ENCODE results near the gene CYB5R2. TPM values are rescaled to one million over a fixed set of nuclear protein-coding genes. Genes with fewer than 3 reads are reported as not detected.

CYB5R2 gene
- total RNA-seq, 6 experiments from 2014 or later, result 11.7 to 15.0 (median 12.4) TPM

DNA sequence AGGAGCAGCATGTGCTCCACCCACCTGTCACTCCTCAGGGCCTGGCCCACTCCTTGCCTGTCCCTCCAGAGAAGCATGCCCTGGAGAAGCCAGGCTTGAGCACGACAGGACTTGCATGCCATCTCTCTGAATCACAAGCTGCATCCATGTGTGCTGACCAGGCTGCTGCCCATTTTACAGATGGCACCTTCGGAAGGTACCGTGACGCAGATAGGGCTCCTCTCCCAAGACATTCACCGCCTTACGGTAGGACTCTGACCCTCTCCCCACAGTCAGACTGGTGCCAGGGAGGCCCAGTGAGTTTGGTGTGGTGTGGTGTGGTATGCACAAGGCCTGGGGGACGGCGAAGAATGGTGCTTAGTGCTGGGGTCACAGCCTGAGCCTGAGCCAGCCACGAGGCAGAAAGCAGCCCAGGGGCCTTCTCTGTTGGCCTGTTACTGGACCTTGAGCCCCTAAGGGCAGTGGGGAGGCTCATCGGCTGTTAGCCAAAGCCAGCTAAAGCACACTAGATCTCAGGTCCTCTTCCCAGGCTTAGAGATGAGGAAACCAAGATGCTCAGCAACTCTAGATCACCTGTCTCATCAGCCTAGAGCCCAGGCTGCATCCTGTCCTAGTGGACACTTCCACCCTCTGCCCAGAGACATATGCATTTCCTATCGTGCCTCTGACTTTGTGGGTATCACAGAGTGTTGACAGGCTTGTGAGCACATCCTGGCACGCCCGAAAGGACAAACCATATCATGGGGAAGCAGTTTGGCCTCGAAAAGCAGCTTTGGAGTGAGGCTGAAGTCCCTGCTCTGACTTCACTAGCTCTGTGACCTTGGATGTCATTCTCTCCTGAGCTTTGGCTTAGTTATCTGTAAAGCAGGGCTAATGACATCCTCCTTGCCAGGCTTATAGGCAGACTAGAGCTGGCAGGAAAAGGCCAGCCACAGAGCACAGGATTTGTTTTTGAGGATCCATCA, 17.8 kb downstream of the CYB5R2 start:
- H3K36me3 Mint-ChIP-seq (ENCODE audit: low read depth), result no peaks in the 10 kb centered on the region
- peaks cover 4% of the 10 kb centered on the region for H3K27me3 Mint-ChIP-seq (ENCODE audit: insufficient read depth)
- H3K27ac Mint-ChIP-seq, result no peak overlapping the region
- peaks cover 14% of the 10 kb centered on the region for H3K4me1 Mint-ChIP-seq (ENCODE audit: low read depth)
- no peaks in the 10 kb centered on the region for H3K9me3 Mint-ChIP-seq
- no peak for TF ChIP-seq CTCF (IDR thresholded peaks at IDR 0.05)
- no peak overlapping the region for H3K4me3 Mint-ChIP-seq
- DNase-seq, result no peak

- H3K27me3 Mint-ChIP-seq (ENCODE audit: insufficient read depth), result peaks cover 4% of the 10 kb centered on the region
- no peak for DNase-seq
- H3K9me3 Mint-ChIP-seq, result no peaks in the 10 kb centered on the region
- H3K27ac Mint-ChIP-seq, result no peak overlapping the region
- H3K4me3 Mint-ChIP-seq, result no peak overlapping the region
- no peak for TF ChIP-seq CTCF (IDR thresholded peaks at IDR 0.05)
- H3K4me1 Mint-ChIP-seq (ENCODE audit: low read depth), result peaks cover 15% of the 10 kb centered on the region
- H3K36me3 Mint-ChIP-seq (ENCODE audit: low read depth), result 0 out of 2 replicates have a peak, but pooled peaks cover 10% of the 10 kb centered on the region
Measured at GRCh38 chr11:7654195-7654705, 19.1 kb downstream of the CYB5R2 start.

- Mint-ChIP-seq H3K4me3 (no peak overlapping the region), H3K36me3 (ENCODE audit: low read depth) (0 out of 2 replicates have a peak, but pooled peaks cover 10% of the 10 kb centered on the region), H3K4me1 (ENCODE audit: low read depth) (peaks cover 24% of the 10 kb centered on the region), H3K27ac (no peak overlapping the region), H3K9me3 (no peaks in the 10 kb centered on the region), H3K27me3 (ENCODE audit: insufficient read depth) (peaks cover 4% of the 10 kb centered on the region)
- no peak for TF ChIP-seq CTCF (IDR thresholded peaks at IDR 0.05)
- DNase-seq, result no peak
Measured at GRCh38 chr11:7651700-7652099, 21.6 kb downstream of the CYB5R2 start.

DNA sequence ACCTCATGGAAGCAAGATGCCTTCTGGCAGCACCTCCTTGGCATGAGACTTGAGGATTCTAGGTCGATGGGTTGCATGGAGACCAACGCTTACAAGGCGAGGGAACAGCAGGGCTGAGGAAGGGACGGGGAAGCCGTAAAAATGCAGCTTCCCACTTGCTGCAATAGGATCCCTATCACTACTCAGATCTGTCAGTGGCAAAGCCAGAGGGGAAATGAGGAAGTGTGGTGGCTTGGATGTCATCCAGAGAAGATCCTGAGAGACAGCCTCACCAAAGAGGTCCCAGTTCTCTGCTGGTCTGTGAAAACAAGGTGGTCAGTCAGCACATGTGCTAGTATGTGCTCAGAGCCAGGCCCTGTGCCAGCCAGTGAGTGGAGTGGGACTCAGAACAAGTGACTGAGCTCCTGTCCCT, 22.2 kb downstream of the CYB5R2 start:
- H3K36me3 Mint-ChIP-seq (ENCODE audit: low read depth), result 0 out of 2 replicates have a peak, but pooled peaks cover 10% of the 10 kb centered on the region
- H3K4me3 Mint-ChIP-seq, result no peak overlapping the region
- TF ChIP-seq CTCF (IDR thresholded peaks at IDR 0.05), result no peak

GRCh38 chr11:7648264-7648663, 25.0 kb downstream of the CYB5R2 start:
- TF ChIP-seq CTCF (IDR thresholded peaks at IDR 0.05), result no peak
- no peaks in the 10 kb centered on the region for H3K9me3 Mint-ChIP-seq
- DNase-seq, result no peak
- H3K27me3 Mint-ChIP-seq (ENCODE audit: insufficient read depth), result peaks cover 2% of the 10 kb centered on the region; the same call in 1 of the 2 replicates
- H3K4me3 Mint-ChIP-seq, result no peak overlapping the region
- no peak overlapping the region for H3K27ac Mint-ChIP-seq
- H3K36me3 Mint-ChIP-seq (ENCODE audit: low read depth), result 0 out of 2 replicates have a peak, but pooled peaks cover 10% of the 10 kb centered on the region
- H3K4me1 Mint-ChIP-seq (ENCODE audit: low read depth), result peaks cover 33% of the 10 kb centered on the region

More for the DNA sequence above, 22.2 kb downstream of the CYB5R2 start:
- H3K27ac Mint-ChIP-seq, result no peak overlapping the region
- H3K27me3 Mint-ChIP-seq (ENCODE audit: insufficient read depth), result peaks cover 4% of the 10 kb centered on the region
- peaks cover 26% of the 10 kb centered on the region for H3K4me1 Mint-ChIP-seq (ENCODE audit: low read depth)
- peak; percentile 74 for DNase-seq
- H3K9me3 Mint-ChIP-seq, result no peaks in the 10 kb centered on the region
